ENCODE results near the gene PHF21B. TPM values are rescaled to one million over a fixed set of nuclear protein-coding genes. Genes with fewer than 3 reads are reported as not detected.
"Not testable (repeated sequence)": the region's sequence is repeated elsewhere in the genome, so short reads cannot be mapped to it uniquely, and the experiment has no call there.

The PHF21B gene
- total RNA-seq, 1 donor from 2014 or later, result 0.67 TPM

- intact Hi-C loops (cut with DNase I), result no loop called here
- peak; percentile 51 for DNase-seq (ENCODE audit: low spot score)
Observed at GRCh38 chr22:44907765-44908737, 101.8 kb downstream of the PHF21B start.

DNA sequence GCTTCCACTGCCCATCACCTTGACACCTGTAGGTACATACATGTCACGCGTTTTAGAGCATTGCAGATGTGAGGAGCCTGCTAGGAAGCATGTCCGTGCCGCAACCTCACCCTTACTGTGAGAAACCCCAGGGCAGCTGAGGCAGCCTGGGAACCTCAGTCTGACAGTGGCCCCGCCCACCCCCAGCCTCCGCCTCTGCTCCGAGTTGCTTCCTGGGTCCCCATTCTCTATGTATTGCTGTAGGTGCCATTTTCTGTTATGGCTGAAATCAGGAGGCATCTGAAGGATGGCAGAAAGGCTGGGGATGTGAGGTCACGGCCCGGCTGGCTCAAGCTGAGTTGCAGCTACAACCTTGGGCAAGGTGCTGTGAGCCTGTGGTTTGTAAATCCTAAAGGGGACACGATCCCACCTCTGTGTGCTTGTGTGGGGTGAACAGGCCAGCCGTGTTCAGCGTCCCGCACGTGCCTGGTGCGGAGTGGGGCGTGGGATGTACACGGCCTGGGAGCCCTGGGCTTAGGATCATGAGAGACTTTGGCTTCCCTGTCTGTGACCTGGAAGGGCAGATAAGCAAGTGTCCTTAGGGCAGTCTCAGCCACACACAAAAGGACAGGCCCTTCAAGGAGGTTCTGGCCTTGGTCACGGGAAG is 102.7 kb downstream of the PHF21B start:
- peak; percentile 33 for DNase-seq (ENCODE audit: low spot score)
- intact Hi-C loops (cut with DNase I), result no loop called here

DNA sequence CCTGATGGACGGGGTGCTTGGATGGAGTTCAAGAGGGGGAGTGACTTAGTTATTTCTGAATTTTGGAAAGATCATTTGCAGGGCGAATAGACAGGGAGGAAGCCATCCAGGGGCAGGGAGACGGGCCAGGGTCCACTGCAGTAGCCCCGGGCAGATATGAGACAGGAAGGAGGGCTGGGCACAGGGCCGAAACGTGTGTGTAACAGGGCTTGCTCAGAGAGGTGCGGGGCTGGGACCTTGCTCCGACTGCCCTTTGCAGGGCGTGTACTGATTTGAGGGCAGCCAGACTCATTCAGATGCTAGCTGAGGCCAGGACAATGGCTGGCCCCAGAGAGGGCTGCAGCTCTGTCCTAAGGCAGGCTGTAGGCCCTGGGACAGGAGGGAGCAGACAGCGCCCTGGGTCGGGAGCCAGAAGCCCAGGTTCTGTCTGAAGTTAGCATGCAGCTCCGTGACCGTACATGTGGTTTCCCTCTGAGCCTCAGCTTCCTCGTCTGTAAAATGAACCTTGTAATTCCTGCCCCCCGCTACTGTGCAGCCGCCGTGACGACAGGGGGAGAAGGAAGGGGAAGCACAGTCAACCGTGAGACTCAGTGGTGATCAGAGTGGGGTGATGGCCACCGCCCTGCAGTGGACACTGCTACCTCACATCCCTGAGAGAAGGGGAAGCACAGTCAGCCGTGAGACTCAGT is 103.4 kb downstream of the PHF21B start:
- intact Hi-C loops (cut with DNase I), result no loop called here
- peak; percentile 56 for DNase-seq (ENCODE audit: low spot score)

DNA sequence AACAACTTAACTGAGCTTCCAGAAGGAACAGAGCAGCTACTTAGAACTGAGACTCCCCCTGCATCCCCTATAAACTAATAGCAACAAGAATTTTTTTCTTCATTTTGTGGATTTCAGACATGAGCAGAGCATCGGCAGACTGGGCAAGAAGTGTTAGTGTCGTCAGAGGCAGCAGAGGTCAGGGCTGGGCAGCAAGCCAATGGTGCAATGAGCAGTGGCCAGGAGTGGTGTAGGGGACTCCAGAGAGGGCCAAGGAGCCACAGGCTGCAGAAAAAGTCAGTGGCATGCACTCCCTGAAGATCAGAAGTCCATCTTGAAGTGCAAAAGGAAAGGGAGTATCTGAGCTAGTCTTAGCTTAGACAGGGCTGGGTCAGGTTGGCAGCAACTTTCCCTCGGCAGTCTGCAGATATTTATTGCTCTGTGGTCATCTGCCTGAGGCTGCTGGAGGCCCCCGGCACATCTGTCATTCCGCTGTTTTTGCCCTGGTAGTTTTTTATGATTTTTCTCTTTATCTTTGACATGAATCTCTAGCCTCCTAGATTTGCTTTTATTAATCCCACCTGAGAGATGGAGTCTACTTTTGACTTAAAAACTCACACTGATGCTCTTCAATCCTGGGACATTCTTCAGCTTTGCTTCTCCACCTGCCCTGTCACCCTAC is 105.2 kb downstream of the PHF21B start:
- intact Hi-C loops (cut with DNase I), result not testable (repeated sequence)

GRCh38 chr22:44903164-44903563 is 106.6 kb downstream of the PHF21B start:
- DNase-seq (ENCODE audit: low spot score); intact Hi-C loops (cut with DNase I): not testable (repeated sequence)

More for the DNA sequence above, 105.2 kb downstream of the PHF21B start:
- peak; percentile 19 for DNase-seq (ENCODE audit: low spot score)

DNA sequence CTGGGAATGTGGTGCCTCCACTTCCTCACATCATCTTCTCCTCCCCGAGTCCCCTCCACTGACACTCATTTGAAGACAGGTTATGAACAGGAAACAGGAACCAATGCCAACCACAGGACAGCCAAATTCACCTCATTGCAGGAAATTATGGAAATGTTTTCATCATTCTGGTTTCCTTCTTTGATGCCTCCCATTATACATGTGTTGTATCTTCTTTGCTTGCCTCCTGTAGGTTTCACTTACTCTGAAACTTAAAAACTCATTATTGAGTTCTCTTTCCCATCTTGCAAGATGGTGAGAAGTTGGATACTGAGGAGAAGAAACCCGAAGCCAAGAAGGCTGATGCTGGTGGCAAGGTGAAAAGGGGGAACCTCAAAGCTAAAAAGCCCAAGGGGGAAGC is 108.5 kb downstream of the PHF21B start:
- intact Hi-C loops (cut with DNase I), result no loop called here

GRCh38 chr22:44898236-44898635 is 111.6 kb downstream of the PHF21B start:
- intact Hi-C loops (cut with DNase I), result no loop called here
- peak; percentile 71 for DNase-seq (ENCODE audit: low spot score)

More for the DNA sequence above, 108.5 kb downstream of the PHF21B start:
- no peak for DNase-seq (ENCODE audit: low spot score)

- intact Hi-C loops (cut with DNase I), result no loop called here
- peak; percentile 67 for DNase-seq (ENCODE audit: low spot score)
Observed at GRCh38 chr22:44895296-44896055, 114.3 kb downstream of the PHF21B start.

DNA sequence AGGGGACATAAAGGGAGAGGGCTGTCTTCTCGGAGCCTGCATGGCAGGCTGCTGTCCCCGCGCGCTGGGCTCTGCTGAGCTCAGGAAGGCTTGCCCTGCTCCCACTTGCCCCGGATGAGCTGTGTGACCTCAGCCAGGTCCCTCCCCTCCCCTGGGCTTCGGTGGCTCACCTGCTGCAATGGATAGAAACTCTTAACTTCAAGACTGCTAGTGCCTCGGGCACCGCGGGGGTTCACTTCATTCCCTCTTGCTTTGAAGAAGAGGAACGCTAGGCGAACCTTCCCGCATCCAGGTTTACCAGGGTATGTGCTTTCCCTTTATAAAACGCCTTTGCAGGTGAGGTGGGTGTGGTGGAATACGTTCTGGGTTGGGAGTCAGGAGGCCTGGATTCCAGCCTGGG is 115.0 kb downstream of the PHF21B start:
- intact Hi-C loops (cut with DNase I), result no loop called here

DNA sequence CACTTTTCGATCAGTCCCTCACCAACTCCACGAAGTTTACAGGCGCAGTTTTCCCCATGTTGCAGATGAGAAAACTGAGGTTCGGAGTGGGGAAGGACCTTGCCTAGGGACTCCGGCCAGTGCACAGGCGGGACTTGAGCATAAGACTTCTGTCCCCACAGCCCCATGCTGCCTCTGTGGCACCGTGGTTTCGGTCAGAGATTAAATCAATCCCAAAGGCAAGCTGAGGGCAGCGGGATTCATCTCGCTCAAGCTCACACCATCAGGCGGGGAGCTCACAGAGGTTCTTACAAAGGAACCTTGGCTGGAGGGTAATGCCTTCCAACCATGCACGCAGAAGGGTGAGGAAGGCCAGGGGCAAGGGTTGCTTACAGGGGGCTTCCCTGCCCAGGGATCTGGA is 115.5 kb downstream of the PHF21B start:
- intact Hi-C loops (cut with DNase I), result no loop called here
- peak; percentile 20 for DNase-seq (ENCODE audit: low spot score)

More for the DNA sequence above, 115.0 kb downstream of the PHF21B start:
- DNase-seq (ENCODE audit: low spot score), result peak; percentile 72

- intact Hi-C loops (cut with DNase I), result no loop called here
Observed at GRCh38 chr22:44893731-44894080, 116.1 kb downstream of the PHF21B start.

GRCh38 chr22:44892803-44893730 is 116.7 kb downstream of the PHF21B start:
- DNase-seq (ENCODE audit: low spot score), result peak; percentile 57
- intact Hi-C loops (cut with DNase I), result no loop called here

More at GRCh38 chr22:44893731-44894080, 116.1 kb downstream of the PHF21B start:
- DNase-seq (ENCODE audit: low spot score), result no peak

GRCh38 chr22:44892243-44892642 is 117.6 kb downstream of the PHF21B start:
- peak; percentile 63 for DNase-seq (ENCODE audit: low spot score)
- intact Hi-C loops (cut with DNase I), result no loop called here

DNA sequence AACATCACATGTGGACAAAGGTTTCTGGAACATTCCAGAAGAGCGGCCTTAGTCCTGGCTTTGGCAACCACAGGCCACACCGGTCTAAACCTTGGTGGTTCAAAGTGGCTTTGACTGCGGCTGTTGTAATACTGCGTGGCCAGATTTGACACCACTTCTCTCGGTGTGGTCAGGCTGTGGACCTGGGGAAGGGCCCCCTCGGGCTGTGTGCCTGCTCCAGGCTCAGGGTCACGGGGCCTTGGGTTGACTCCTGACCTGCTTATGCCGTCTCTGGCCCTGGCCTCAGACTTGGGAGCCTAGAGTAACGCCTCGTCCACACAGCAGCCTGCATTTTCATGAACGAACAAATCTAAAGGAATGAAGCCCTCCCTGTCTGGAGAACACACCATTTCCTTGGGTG is 118.0 kb downstream of the PHF21B start:
- intact Hi-C loops (cut with DNase I), result no loop called here
- DNase-seq (ENCODE audit: low spot score), result peak; percentile 71

DNA sequence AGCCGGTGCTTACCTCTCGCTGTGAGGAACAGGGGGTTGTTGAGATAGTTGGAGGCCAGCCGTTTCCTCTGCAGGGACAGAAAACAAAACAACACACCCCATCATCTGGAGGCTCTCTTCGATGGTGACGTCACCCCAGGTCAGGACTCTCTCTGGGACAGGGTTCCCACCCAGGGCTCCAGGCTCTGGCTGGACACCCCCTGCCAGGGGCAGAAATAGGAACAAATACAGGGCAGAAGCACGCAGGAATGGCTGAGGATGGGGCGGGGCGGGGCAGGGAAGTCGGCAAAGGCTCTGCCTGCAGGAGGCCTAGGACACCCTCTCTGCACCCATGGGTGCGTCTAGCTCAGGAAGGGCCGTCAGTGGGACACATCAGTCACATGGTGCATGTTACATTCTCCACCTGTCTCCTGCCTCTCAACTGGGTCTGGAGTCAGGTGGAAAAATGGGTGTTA is 118.5 kb downstream of the PHF21B start:
- DNase-seq (ENCODE audit: low spot score), result peak; percentile 26

GRCh38 chr22:44890416-44891292 is 119.2 kb downstream of the PHF21B start:
- DNase-seq (ENCODE audit: low spot score), result peak; percentile 62
- intact Hi-C loops (cut with DNase I), result no loop called here

More for the DNA sequence above, 118.5 kb downstream of the PHF21B start:
- intact Hi-C loops (cut with DNase I), result no loop called here

All from cardiac septum (tissue), 1 donor.